GM18909 (cell line): ENCODE data around the gene STRN4.

Source experiments
- ATAC-seq: cut with Tn5 transposase; IDR thresholded peaks from one replicate; pipeline ENCODE4 v1.9.1; 2021; ENCODE audit warnings: mild to moderate bottlenecking; ENCODE audit not compliant: unreplicated experiment, poor library complexity

The STRN4 gene

DNA sequence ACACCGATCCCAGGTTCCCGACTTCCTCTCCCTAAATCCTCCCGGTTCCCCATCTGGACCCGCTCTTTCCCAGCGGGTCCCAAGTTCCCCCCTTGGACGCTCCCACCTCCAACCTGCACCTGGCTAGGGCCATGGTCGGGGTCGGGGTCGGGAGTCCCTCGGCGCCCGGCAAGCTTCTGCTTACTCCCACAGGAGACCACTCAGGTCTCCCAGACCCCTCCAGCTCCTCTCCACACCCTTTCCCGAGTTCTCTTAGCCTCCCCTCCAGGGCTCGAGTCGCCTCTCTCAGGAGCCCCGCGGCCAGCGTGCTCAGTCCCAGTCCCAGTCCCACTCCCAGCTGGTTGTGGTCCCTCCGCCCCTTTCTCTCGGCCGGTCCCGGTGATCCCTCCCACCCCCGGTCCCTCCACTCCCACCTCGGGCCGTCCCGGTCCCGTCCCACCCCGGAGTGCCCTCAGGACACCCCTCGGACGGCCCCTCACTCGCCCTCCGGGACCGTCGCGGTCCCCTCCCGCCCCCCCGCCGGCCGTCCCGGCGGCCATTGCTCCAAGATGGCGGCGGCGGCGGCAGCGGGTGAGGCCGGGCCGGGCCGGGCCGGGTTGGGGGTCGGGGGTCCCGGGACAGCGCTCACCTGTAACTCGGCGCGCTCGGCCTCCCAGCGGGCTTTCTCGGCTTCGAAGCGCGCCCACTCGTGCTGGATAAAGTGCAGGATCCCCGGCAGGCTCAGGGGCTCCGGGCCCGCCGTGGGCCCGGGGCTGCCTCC, 549 bp downstream of the STRN4 start, which contains the start of gene FKRP:
FKRP (plus strand) TSS at position 537 of the 760 bp plus-strand sequence. CDS start 9,394 bp downstream, outside the sequence.
- ATAC-seq, result peak; percentile 36

DNA sequence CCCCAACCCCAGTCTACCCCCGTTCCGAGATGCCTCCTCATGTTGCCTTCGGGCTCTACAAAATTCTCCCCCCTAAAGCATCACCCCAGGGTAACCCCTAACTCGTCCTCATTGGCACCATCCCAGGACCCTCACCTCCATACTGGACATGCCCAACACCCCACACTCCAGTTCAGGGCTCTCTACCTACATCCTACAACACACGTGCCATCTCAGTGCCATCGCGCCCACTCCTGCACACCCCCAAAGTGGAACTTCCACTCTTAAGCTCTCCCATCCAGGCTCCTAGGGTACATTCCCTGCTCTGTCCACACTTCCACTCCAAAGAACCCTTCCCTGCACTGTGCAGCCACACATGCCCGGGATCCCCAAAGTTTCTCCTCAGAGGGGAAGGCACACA, 1.2 kb downstream of the STRN4 start:
- ATAC-seq, result no peak

DNA sequence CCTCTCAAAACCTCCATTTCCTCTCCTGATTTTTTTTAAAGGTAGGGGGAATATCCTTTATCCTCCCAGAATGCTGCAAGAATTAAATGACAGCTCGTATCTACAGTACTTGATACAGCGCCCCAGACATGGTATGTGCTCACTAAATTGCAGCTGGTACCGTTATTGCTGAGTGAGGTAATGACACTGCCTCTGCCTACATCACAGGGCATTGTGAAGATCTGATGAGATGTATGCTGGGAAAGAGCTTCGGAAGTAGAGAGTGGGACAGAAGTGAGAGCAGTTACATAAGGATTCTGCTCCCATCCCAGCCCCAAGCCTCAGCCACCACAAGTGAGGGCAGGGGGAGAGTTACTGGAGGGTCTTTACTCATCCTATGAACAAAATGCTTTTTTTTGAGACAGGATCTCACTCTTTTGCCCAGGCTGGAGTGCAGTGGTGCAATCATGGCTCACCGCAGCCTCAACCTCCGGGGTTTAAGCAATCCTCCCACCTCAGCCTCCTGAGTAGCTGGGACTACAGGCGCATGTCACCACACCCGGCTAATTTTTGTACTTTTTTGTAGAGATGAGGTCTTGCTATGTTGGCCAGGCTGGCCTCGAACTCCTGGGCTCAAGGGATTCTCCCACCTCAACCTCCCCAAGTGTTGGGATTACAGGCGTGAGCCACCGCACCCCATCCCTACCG, 2.1 kb downstream of the STRN4 start:
- ATAC-seq, result no peak

DNA sequence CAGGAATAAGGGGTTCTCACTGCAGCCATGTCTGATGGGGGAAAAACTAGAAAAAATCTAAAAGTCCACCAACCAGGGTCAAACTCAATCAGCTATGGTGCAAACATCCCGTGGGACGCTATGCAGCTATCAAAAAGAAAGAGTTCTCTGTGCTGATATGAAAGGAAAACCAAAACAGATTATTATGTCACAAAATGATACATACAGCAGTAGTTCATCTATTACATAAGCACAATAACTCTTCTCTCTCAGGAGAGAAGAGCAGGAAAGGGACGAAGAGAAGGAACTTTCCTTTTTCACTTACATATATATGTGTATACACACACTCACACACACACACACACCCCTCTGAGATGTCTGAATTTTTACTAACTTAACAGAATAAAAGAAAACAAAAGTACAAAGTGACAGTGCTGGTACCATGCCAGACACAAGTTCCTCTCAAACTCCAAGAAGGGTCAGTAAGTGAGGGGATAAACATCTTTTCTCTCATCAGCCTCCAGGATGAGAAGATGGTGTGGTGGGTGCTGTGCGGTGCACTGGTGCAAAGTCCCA, 3.2 kb downstream of the STRN4 start:
- no peak for ATAC-seq

GRCh38 chr19:46741447-46741846, 4.8 kb downstream of the STRN4 start:
- ATAC-seq, result no peak

GRCh38 chr19:46739290-46739771, 6.9 kb downstream of the STRN4 start:
- ATAC-seq, result no peak

DNA sequence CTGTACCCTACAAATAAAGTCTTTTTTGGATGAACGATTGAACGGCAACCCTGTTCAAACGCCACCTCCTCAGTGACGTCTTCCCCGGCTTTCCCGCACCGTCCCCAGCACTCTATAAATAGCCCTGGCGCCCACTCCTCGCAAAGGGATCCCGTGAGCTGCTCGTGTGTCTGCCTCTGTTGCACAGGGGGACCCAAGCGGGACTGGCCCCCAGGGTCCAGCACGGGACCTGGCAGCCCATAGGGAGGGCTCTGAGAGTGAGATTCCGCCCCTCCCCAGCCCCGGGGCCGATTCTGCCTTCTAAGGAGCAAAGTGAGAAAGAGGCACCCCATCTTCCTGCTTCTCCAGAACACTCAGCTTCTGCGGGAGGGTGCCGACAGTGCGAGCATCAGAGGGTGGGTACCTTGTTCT, 8.5 kb downstream of the STRN4 start:
- ATAC-seq, result no peak

GRCh38 chr19:46737298-46737654, 9.0 kb downstream of the STRN4 start:
- no peak for ATAC-seq

DNA sequence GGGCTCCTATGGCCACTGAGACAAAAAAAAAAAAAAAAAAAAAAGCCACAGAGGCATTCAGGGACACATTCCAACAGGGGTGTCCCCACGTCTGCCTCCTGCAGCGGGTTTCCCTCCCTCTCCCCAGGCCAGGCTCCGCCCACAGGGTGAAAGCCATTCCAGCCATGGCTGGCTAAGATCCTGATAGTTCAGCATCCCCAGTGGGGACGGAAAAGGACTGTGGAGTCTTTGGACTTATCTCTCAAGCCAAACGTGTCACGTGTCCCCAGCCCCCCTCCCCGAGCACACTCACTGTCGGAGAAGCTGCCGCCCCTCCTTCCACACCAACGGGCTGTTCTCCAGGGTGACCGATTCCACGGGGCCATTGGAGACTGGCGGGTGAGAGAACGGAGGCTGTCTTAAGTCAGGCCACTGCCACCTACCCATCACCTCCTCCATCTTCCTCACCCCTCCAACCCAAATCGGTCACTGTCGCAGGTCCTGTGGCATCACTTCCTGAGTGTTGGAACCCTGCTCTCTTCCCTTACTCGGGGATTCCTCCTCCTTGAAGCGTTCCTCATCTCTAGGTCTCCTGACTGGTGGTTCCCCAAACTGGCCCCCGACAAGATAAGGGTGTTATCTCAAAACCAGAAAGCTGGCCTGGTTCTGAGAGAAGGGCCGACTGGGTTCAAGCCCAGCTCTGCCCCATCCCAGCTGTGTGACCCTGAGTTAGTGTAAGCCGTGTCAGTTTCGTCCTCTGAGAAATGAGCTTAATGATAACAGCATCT, 9.5 kb downstream of the STRN4 start:
- ATAC-seq, result no peak

DNA sequence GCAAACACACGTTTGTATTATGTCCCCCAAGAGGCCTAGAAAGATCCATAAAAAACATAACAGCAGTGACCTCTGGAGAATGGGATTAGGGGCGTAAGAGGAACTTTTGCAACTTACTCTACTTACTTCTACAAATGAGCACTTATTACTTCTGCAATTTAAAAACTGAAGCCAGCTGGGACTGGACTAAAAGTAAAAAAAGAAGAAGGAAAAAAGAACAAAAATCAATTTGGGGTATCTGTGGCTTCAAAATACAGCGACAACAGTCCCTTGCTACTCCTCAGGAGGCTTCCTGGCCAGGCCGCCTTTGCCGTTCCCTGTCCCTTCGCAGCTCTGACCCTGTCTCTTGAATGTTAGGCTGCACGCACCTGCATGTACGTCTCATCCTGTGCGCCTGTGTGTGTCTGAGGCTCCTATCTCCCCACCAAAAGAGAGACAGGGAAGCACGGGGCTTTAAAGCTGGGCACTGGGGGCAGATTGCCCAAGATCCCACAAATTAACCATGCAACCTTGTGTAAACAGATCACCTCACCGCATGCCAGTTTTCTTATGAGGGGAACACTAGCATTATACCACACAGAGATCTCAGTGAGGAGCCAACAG, 12.5 kb downstream of the STRN4 start:
- no peak for ATAC-seq

DNA sequence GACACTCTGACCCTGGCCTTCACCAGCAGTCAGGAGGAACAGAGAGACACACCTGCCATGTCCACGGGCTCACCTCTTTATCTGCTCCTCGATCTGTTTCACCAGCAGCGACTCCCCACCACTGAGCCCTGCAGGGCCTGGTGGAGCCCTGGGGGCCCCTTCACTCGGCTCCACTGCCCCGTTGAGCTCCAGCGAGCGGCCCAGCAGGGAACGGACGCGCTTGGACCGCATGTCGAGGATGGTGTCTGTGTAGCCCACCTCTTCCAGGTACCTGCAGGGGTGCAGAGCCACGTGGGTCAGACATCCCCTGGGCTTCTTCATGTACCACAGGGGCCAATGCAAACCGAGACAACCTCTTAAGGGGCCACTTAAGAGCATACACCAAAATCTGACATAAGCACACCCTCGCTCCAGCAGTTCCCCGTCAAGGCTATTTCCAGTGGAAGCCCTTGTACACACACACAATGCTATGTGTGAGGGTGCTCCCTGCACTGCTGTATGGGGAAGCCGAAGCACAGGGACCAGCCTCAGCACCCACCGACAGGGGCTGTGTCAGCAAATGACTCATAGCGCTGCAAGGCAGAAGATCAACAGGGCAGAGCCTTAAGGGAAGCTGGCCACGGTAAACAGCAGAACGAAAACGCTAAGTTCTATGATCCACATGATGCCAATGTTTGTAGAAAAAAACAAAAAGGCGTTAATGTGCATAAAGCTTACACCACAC, 13.1 kb downstream of the STRN4 start:
- ATAC-seq, result no peak

DNA sequence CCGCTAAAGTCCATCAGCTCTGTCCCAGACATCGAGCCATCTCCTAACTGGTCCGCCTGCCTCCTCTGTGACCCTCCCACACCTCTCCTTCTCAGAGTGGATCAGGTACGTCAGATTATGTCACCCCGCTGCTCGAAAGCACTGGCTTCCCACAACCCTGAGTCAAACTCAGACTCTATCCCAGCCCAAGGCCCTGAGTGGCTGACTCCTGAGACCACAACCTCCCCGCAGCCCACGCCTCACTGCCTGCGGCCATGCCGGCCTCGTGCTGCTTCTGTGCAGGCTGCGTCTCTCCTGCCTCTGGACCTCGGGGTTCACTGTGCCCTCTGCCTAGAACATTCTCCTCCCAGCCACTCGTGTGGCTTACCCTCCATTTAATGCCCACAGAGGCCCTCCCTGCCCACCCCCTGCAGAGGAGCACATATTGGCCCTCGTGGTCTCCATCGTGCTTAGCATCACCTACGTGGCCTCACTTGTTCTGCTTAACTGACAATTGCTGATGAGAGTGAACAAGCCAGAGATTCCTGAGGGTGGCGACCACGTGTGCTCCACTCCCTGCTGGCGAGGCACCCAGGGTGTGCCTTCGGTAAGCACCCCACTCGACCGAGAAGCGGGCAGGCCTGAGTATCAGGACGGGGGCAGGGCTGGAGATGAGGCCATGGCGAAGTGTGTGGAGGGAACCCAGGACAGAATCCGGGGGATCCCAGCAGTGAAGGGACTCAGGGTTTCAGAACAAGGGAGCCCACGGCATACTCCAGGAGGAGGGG, 13.9 kb downstream of the STRN4 start:
- no peak for ATAC-seq

DNA sequence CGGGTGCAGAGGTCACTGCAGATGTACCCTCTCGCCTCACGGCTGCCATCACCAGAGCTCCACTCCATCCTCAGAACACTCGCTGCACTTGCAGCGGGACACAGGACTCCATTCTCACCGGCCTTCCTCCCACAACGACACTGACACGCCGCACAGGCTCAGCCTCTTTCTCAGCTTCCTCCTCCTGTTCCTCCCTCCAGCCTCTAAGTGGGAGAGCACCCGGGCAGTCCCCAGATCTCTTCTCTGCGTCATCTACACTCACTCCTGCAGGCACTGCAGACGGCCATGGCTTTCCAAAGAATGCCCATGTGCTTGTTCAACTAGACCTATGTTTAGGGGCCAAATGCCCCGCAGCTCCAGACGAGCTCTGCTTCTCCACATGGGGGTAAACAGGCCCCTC, 14.7 kb downstream of the STRN4 start:
- ATAC-seq, result no peak

DNA sequence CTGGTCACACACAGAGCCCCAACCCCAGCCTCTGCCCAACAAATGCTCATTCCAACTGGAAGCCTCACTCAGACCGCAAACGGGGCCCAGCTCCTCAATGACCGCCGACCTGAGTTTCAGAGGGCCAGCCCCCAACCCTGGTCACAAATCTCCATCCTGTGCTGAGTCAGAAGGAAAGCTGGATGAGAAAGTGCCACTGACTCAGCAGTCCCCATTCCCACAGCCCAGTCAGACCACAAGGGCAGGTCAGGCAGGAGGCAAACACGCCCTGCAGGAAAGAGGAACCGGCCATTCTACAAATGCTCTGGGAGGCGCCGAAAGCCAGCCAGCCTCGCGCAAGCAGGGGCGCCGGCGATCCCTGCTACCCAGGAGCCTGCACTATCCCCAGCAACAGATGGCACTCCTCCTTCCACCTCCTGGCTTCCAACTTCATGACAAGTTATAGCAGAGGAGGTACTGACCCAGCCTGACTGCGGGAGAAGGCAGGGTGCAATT, 15.2 kb downstream of the STRN4 start:
- ATAC-seq, result no peak

DNA sequence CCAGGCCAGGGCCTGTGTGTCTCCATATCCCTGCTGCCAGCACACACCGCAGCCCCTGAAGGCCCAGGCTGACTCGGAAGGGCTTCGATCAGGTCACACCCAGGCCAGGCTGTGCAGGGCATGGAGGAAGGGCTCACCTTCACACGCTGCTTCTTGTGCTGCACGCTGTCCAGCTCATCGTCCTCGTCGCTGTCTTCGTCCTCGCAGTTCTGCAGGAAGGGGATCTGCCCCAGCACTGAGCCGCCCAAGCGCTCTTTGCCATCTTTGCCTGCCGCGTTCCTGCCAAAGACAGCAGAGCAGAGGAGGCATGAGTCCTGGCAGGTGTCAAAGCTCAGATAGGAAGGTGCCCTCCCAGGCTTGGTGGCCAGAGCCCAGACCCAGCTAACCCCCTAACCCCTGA, 15.7 kb downstream of the STRN4 start:
- ATAC-seq, result no peak

DNA sequence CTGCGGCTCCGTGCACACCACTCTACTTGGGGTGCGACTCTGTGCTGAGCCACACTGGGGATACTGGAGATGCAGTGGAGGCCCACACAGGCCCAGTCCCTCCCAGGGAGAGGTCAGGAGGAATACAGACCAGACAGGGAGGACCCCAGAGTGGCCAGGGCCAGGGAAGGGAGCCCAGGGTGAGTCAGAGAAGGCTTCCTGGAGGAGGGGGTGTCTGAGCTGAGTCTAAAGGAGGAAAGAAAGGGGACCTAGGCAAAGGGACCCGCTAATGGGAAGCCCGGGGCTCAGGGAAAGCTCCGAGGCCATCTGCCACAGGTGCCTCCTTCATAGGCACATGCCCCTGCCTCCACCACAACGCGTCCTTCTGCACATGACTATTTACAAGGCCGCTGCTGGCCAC, 16.1 kb downstream of the STRN4 start:
- no peak for ATAC-seq

DNA sequence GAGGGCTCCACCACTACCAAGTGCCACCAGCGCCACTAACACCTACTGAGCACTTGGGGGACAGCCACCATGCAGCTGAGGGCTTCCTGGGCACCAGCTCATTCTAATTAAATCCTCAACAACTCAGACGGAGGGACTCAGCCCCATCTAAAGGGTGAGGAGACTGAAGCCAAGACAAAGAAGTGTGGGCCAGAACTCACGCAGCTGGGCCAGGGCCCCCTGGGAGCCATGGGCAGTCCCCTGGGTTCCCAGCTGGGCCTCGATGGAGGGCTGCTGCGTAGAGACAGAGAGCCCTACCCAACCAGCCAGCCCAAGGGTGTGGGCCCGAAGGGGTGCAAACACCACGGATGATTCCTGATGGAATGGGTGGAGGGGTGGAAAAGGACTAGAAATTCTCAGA, 16.6 kb downstream of the STRN4 start:
- ATAC-seq, result no peak

DNA sequence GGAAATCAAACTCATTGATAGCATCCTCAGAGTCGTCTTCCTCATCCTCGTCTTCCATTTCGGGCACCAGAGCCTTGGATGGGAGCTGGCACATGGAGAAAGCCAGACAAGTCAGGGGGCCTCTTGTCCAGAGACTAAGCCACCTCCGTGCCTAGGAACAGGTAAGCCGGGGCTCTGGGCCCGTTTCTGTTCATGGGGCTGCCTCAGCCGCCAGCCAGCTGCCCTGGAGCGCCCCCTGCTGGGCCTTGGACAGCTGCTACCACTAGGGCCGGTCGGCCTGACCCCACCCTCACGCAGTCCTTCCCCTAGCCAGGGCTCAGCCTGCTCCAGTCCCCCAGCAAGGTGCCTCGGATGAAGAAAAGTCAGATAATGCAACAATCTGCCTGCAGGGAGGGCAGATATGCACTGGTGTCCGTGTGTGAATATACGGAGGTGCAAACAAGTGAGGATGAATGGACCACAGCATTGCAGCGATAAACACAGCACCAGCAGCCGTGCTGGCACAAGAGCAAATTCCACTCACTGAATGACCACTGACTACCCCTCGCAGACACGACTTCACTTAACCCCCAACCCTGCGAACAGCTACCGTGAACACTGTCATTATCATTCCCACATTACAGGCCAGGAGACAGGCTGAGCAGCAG, 17.4 kb downstream of the STRN4 start:
- no peak for ATAC-seq
